GM23248 (cell line): ENCODE measurements around the gene MANBA.

Experiments used
- EZH2 ChIP-seq: fragments of 200-600 bp; sonication (generic); IDR thresholded peaks from 2 replicates; pipeline ENCODE4 v1.6.1; 2018; ENCODE audit warnings: antibody characterized with exemption, mild to moderate bottlenecking; ENCODE audit not compliant: insufficient read depth, poor library complexity, severe bottlenecking
- EZH2phosphoT487 ChIP-seq: fragments of 200-600 bp; sonication (generic); IDR thresholded peaks from 2 replicates; pipeline ENCODE4 v1.6.1; 2018; ENCODE audit warnings: antibody characterized with exemption, moderate library complexity, mild to moderate bottlenecking, low read depth; ENCODE audit not compliant: insufficient read depth

DNA sequence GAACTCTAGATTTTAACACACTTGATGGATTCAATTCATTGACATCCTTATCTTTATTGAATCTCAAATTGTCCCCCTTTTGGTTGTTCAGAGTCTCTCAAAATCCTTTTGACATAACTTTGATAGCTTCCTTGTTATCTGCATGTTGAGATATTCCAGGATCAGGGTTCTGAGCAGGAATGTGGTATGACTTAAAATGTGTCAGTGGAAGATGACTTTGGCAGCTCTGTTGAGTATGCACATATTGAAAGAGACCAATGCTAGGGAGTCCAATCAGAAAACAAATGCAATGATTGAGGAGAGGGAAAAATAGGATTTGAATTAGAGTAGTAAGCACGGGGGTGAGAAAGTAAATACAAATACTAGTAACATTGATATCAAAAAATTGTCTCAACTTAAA is 93.8 kb downstream of the MANBA start:
- TF ChIP-seq EZH2 (no peak), EZH2phosphoT487 (no peak)
